HCT116 (cell line): ENCODE data around the gene FHIT. TPM values are rescaled to one million over a fixed set of nuclear protein-coding genes. Genes with fewer than 3 reads are reported as not detected.

Experiments
- ATAC-seq: fragments of 200-7000 bp; cut with Tn5 transposase; 2 replicates; pipeline ENCODE4 v1.9.1; 2020; ENCODE audit warnings: mild to moderate bottlenecking, moderate library complexity
- BruUV-seq: library from RNA; stranded (reverse); fragments of 400-500 nt; replicated peaks from 2 replicates; lab custom pipeline; 2021; lab: Mats Ljungman, UMichigan
- CTCF ChIA-PET: fragments of 300-600 bp; sonication (Branson Sonifier 250); formaldehyde crosslinking; loops from one replicate; lab custom pipeline; 2021; ENCODE audit warnings: antibody characterized with exemption; lab: Charles Lee
- POLR2A ChIA-PET: fragments of 300-600, 350-600 bp; sonication (Branson Sonifier 250); formaldehyde crosslinking; loops from one replicate; lab custom pipeline; 2021; ENCODE audit warnings: antibody characterized with exemption; lab: Charles Lee
- RAD21 ChIA-PET, 2 experiments: fragments of 300-600 bp; sonication (Branson Sonifier 250); formaldehyde crosslinking; loops; one replicate each; lab custom pipeline; 2023; ENCODE audit warnings: low total read pairs in 2 of 2; ENCODE audit not compliant: uncharacterized antibody in 2 of 2, unreplicated experiment in 2 of 2, low non-redundant PET in 1 of 2; lab: Charles Lee
- DNase-seq: peaks from one replicate; pipeline ENCODE4 v3.0.0-alpha.2; 2010; ENCODE audit warnings: low read depth, low spot score
- H2AFZ ChIP-seq: fragments of 200-600 bp; shearing (Covaris generic), sonication (generic); 2 replicates; pipeline ENCODE4 v1.6.1; 2017; ENCODE audit warnings: low read depth, mixed run types, mixed read lengths, antibody characterized with exemption, low read length; ENCODE audit not compliant: poor library complexity, severe bottlenecking
- H3K27ac ChIP-seq: 2 replicates; pipeline ENCODE4 v1.5.1; 2012; ENCODE audit warnings: low read depth, low read length
- H3K27me3 ChIP-seq: fragments of 200-600 bp; sonication (generic); 2 replicates; pipeline ENCODE4 v1.6.1; 2016; ENCODE audit warnings: mixed run types, low read length, mixed read lengths; ENCODE audit not compliant: insufficient read depth
- H3K36me3 ChIP-seq, 2 experiments: fragments of 200-500 bp in 1 of 2; fragments of 200-600 bp in 1 of 2; sonication (Bioruptor generic) in 1 of 2; sonication (generic) in 1 of 2; 2 replicates each; pipeline versions ENCODE4 v1.5.1 to v1.6.1; 2014 to 2016; ENCODE audit warnings: low read length in 2 of 2, inconsistent platforms in 1 of 2, mixed read lengths in 1 of 2, mixed run types in 1 of 2; ENCODE audit not compliant: insufficient read depth in 2 of 2, control insufficient read depth in 1 of 2
- H3K4me1 ChIP-seq, 2 experiments: fragments of 200-600 bp in 1 of 2; sonication (generic) in 1 of 2; 2 replicates each; pipeline versions ENCODE4 v1.5.1 to v1.6.1; 2012 to 2017; ENCODE audit warnings: low read length in 2 of 2, inconsistent platforms in 1 of 2, mild to moderate bottlenecking in 1 of 2, mixed read lengths in 1 of 2, mixed run types in 1 of 2, moderate library complexity in 1 of 2; ENCODE audit not compliant: insufficient read depth in 2 of 2, control insufficient read depth in 1 of 2
- H3K4me2 ChIP-seq: fragments of 200-600 bp; sonication (generic); 2 replicates; pipeline ENCODE4 v1.6.1; 2017; ENCODE audit warnings: mixed run types, low read length, mixed read lengths
- H3K4me3 ChIP-seq, 2 experiments: fragments of 200-600 bp in 1 of 2; sonication (generic) in 1 of 2; replicated peaks in 1 of 2; 2 replicates each; pipeline ENCODE4 v1.5.1; 2011 to 2016; ENCODE audit warnings: low read length in 2 of 2, control low read depth in 1 of 2, low read depth in 1 of 2, mild to moderate bottlenecking in 1 of 2, mixed read lengths in 1 of 2, mixed run types in 1 of 2
- H3K79me2 ChIP-seq: fragments of 200-600 bp; sonication (generic); 2 replicates; pipeline ENCODE4 v1.6.1; 2017; ENCODE audit warnings: mild to moderate bottlenecking, mixed run types, low read length, moderate library complexity, mixed read lengths; ENCODE audit not compliant: insufficient read depth
- H3K9ac ChIP-seq: fragments of 200-600 bp; sonication (generic); 2 replicates; pipeline ENCODE4 v1.6.1; 2016; ENCODE audit warnings: low read length, mixed read lengths
- H3K9me2 ChIP-seq: fragments of 200-600 bp; sonication (generic), shearing (Covaris generic); 2 replicates; pipeline ENCODE4 v1.6.1; 2017; ENCODE audit warnings: mixed run types, mild to moderate bottlenecking, moderate library complexity; ENCODE audit not compliant: insufficient read depth
- H3K9me3 ChIP-seq, 2 experiments: fragments of 200-500 bp in 1 of 2; fragments of 200-600 bp in 1 of 2; sonication (Bioruptor generic) in 1 of 2; sonication (generic) in 1 of 2; 2 replicates each; pipeline ENCODE4 v1.6.1; 2014 to 2017; ENCODE audit warnings: low read length in 2 of 2, mixed read lengths in 2 of 2, inconsistent platforms in 1 of 2, low read depth in 1 of 2, mild to moderate bottlenecking in 1 of 2, mixed run types in 1 of 2, moderate library complexity in 1 of 2; ENCODE audit not compliant: control insufficient read depth in 1 of 2, insufficient read depth in 1 of 2
- H4K20me1 ChIP-seq: fragments of 200-600 bp; sonication (generic), shearing (Covaris generic); 2 replicates; pipeline ENCODE4 v1.6.1; 2017; ENCODE audit warnings: mixed run types, mild to moderate bottlenecking, moderate library complexity; ENCODE audit not compliant: insufficient read depth
- CBX3 ChIP-seq: IDR thresholded peaks from 2 replicates; pipeline ENCODE4 v1.6.1; 2012; ENCODE audit warnings: low read depth
- CEBPB ChIP-seq: IDR thresholded peaks from 2 replicates; pipeline ENCODE4 v1.6.1; 2012; ENCODE audit warnings: low read depth
- EGR1 ChIP-seq: IDR thresholded peaks from 2 replicates; pipeline ENCODE4 v1.6.1; 2012; ENCODE audit warnings: low read depth
- EZH2phosphoT487 ChIP-seq: fragments of 200-600 bp; IDR thresholded peaks from 2 replicates; pipeline ENCODE4 v1.6.1; 2018; ENCODE audit warnings: antibody characterized with exemption, borderline replicate concordance
- POLR2AphosphoS5 ChIP-seq: IDR thresholded peaks from 2 replicates; pipeline ENCODE4 v1.6.1; 2011; ENCODE audit warnings: mild to moderate bottlenecking, low read depth, low read length, moderate library complexity
- SIN3A ChIP-seq: IDR thresholded peaks from 2 replicates; pipeline ENCODE4 v1.6.1; 2012; ENCODE audit warnings: low read depth
- SP1 ChIP-seq: IDR thresholded peaks from 2 replicates; pipeline ENCODE4 v1.6.1; 2012; ENCODE audit warnings: low read depth
- SRF ChIP-seq: IDR thresholded peaks from 2 replicates; pipeline ENCODE4 v1.6.1; 2012; ENCODE audit warnings: low read depth
- TCF7L2 ChIP-seq: IDR thresholded peaks from 2 replicates; pipeline ENCODE4 v1.7.0; 2011; ENCODE audit warnings: borderline replicate concordance, inconsistent platforms; ENCODE audit not compliant: insufficient read depth, insufficient read length; ENCODE audit errors: extremely low read depth
- YY1 ChIP-seq: IDR thresholded peaks from 2 replicates; pipeline ENCODE4 v1.6.1; 2011; ENCODE audit warnings: low read length, low read depth, moderate library complexity, mild to moderate bottlenecking; ENCODE audit not compliant: insufficient replicate concordance; ENCODE audit errors: extremely low read depth
- ZNF274 ChIP-seq: fragments of 200-500 bp; sonication (Bioruptor generic); IDR thresholded peaks from 2 replicates; pipeline ENCODE4 v1.6.1; 2014; ENCODE audit warnings: mild to moderate bottlenecking, low read depth, low read length, inconsistent platforms
- intact Hi-C: fragments of 100-400 bp; cut with micrococcal nuclease; formaldehyde crosslinking; loops from 2 replicates; pipeline ENCODE4 v1.10.0; 2022
- total RNA-seq: library from RNA; stranded (reverse); gene quantifications from one replicate; pipeline ENCODE4 v1.2.1, GENCODE V29; 2021; ENCODE audit not compliant: unreplicated experiment
- TF ChIP-seq, protein P1 (sequence below), 3 experiments: fragments of 200-600 bp in 1 of 3; sonication (generic) in 1 of 3; IDR thresholded peaks in 2 of 3; conservative IDR thresholded peaks in 1 of 3; 2 replicates each; pipeline ENCODE4 v1.5.1; 2012 to 2017; ENCODE audit warnings: low read depth in 2 of 3, low read length in 2 of 3, antibody characterized with exemption in 1 of 3, borderline replicate concordance in 1 of 3, control low read depth in 1 of 3, mild to moderate bottlenecking in 1 of 3, mixed read lengths in 1 of 3, mixed run types in 1 of 3, moderate library complexity in 1 of 3; ENCODE audit not compliant: insufficient read depth in 1 of 3
- TF ChIP-seq, protein P2 (sequence below): IDR thresholded peaks from 2 replicates; pipeline ENCODE4 v1.6.1; 2011; ENCODE audit warnings: mild to moderate bottlenecking, low read length, moderate library complexity; ENCODE audit not compliant: insufficient replicate concordance; ENCODE audit errors: extremely low read depth

Gene FHIT
- total RNA-seq, 1 experiment from 2014 or later: 20.1 TPM

DNA sequence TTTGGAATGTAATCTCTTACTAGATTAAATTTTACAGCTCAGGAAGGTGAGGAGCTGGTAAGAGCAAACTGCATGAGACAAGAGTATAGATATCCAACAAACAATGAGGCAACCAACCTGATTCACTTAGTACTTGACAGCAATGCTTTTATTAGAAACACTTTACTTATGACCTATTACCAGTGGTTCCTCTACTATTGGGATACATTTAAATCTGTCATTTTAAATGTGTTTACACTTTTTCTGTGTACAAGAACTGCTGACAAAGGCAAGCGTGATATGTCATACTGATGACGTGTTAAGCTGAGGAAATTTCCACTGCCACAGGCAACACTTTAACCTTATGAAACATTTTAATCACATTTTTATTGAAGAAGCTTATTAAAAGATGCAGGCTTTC is 1043.3 kb downstream of the FHIT start:
- Histone ChIP-seq H3K4me2 (no peak overlapping the region), H3K79me2 (no peaks in the 10 kb centered on the region), H3K9ac (no peak overlapping the region), H3K4me3 (no peak overlapping the region), H3K4me1 (no peaks in the 10 kb centered on the region), H3K36me3 (no peaks in the 10 kb centered on the region), H3K9me2 (no peaks in the 10 kb centered on the region), H3K27me3 (no peaks in the 10 kb centered on the region), H3K9me3 (no peaks in the 10 kb centered on the region), H3K27ac (no peak overlapping the region), H2AFZ (no peak overlapping the region), H4K20me1 (no peaks in the 10 kb centered on the region)
- TF ChIP-seq EGR1 (no peak), YY1 (no peak), TCF7L2 (no peak), EZH2phosphoT487 (no peak), SP1 (no peak), SIN3A (no peak)
- no TSS peak for BruUV-seq
- no peak for DNase-seq
- ChIA-PET POLR2A (no interaction called here), CTCF (no interaction called here), RAD21 (no interaction called here)
- ATAC-seq: no peak
- intact Hi-C loops: no loop called here

DNA sequence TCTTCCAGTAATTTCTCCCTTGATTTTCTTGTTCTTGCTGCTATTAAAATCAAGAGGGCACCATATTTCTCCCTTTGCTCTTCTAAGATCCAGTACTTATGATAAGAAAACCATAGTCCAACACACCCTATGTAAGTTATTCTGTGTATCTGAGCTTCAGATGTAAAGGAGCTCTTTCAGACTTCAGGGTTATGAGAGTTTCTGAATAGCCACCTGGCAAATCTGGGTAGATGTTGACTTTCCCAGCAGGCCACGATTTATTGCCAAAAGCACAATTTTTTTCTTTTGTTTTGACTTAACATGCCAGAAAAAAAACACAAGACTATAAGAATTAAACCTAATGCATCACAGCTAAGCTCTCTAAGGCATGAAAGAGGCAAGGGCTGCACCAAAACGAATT is 1045.0 kb downstream of the FHIT start:
- ChIA-PET CTCF (no interaction called here), RAD21 (no interaction called here), POLR2A (no interaction called here)
- Histone ChIP-seq H2AFZ (no peak overlapping the region), H3K4me3 (no peak overlapping the region), H3K9me2 (no peaks in the 10 kb centered on the region), H3K9me3 (no peaks in the 10 kb centered on the region), H3K4me2 (no peak overlapping the region), H4K20me1 (no peaks in the 10 kb centered on the region), H3K4me1 (no peaks in the 10 kb centered on the region), H3K9ac (no peak overlapping the region), H3K27ac (no peak overlapping the region), H3K79me2 (no peaks in the 10 kb centered on the region), H3K27me3 (no peaks in the 10 kb centered on the region), H3K36me3 (no peaks in the 10 kb centered on the region)
- intact Hi-C loops: no loop called here
- DNase-seq (no peak), ATAC-seq (no peak)
- no TSS peak for BruUV-seq
- TF ChIP-seq SRF (no peak), YY1 (no peak), EZH2phosphoT487 (no peak), CEBPB (no peak), SIN3A (no peak), POLR2AphosphoS5 (no peak), SP1 (no peak), ZNF274 (no peak), CBX3 (no peak)
- TF ChIP-seq, protein P1, sequence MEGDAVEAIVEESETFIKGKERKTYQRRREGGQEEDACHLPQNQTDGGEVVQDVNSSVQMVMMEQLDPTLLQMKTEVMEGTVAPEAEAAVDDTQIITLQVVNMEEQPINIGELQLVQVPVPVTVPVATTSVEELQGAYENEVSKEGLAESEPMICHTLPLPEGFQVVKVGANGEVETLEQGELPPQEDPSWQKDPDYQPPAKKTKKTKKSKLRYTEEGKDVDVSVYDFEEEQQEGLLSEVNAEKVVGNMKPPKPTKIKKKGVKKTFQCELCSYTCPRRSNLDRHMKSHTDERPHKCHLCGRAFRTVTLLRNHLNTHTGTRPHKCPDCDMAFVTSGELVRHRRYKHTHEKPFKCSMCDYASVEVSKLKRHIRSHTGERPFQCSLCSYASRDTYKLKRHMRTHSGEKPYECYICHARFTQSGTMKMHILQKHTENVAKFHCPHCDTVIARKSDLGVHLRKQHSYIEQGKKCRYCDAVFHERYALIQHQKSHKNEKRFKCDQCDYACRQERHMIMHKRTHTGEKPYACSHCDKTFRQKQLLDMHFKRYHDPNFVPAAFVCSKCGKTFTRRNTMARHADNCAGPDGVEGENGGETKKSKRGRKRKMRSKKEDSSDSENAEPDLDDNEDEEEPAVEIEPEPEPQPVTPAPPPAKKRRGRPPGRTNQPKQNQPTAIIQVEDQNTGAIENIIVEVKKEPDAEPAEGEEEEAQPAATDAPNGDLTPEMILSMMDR (IDR thresholded peaks at IDR 0.05 in 2 of 3, conservative IDR thresholded peaks at IDR 0.05 in 1 of 3; ENCODE audit: borderline replicate concordance in 1 of 3, insufficient read depth in 1 of 3, low read depth in 2 of 3, low read length in 2 of 3): no peak
- TF ChIP-seq, protein P2, sequence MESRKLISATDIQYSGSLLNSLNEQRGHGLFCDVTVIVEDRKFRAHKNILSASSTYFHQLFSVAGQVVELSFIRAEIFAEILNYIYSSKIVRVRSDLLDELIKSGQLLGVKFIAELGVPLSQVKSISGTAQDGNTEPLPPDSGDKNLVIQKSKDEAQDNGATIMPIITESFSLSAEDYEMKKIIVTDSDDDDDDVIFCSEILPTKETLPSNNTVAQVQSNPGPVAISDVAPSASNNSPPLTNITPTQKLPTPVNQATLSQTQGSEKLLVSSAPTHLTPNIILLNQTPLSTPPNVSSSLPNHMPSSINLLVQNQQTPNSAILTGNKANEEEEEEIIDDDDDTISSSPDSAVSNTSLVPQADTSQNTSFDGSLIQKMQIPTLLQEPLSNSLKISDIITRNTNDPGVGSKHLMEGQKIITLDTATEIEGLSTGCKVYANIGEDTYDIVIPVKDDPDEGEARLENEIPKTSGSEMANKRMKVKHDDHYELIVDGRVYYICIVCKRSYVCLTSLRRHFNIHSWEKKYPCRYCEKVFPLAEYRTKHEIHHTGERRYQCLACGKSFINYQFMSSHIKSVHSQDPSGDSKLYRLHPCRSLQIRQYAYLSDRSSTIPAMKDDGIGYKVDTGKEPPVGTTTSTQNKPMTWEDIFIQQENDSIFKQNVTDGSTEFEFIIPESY: no peak
